ENCODE measurements around the gene STIM2. TPM values are rescaled to one million over a fixed set of nuclear protein-coding genes. Genes with fewer than 3 reads are reported as not detected.

The STIM2 gene
- total RNA-seq, 1 experiment from 2014 or later: 59.0 TPM

DNA sequence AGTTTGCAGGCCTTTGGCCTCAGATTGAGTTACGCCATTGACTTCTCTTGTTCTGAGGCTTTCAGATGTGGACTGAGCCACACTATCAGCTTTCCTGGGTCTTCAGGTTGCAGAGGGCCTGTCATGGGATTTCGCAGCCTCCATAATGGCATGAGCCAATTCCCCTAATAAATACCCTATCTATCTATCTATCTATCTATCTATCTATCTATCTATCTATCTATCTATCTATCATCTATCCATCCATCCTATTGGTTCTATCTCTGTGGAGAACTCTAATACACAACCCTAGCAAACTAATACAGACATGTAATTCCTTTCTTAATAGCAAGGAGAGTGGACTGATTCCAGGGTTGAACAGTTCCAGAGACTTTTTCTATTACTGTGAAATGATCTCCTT lies 9.5 kb upstream of the STIM2 start:
- POLR2A ChIA-PET (ENCODE audit: low non-redundant PET): no interaction called here
- H3K9me3 ChIP-seq (ENCODE audit: low read depth, low read length, poor library complexity, severe bottlenecking): no peaks in the 10 kb centered on the region

DNA sequence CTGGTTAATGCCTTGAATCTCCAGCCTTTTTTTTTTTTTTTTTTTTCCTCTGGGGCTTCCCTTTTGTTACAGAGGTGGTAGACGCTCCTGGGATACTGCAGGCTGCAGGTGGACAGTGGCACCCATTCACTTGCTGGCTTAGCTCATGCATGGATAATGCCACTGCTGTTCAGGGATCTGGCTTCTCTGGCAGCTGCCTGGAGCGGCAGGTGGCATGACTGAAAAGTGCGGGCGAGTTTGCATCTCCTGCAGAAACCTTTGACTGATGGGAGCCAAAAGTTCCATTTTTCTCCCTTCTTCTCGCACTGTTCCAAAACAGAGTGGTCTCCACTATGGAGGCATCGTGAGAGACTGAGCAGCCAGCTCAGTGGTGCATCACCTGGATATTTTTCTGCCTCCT lies 5.9 kb upstream of the STIM2 start:
- Histone ChIP-seq H3K9me3 (ENCODE audit: low read depth, low read length, poor library complexity, severe bottlenecking) (no peaks in the 10 kb centered on the region), H3K36me3 (ENCODE audit: insufficient read depth, low read length, poor library complexity, severe bottlenecking) (no peaks in the 10 kb centered on the region), H3K4me1 (ENCODE audit: insufficient read depth, low read length, poor library complexity, severe bottlenecking) (peaks cover 18% of the 10 kb centered on the region), H3K27ac (ENCODE audit: low read depth, low read length, poor library complexity, severe bottlenecking) (no peak overlapping the region), H3K27me3 (replicated peaks; ENCODE audit: insufficient read depth, low read depth, low read length, poor library complexity) (no peaks in the 10 kb centered on the region), H3K4me3 (ENCODE audit: low read depth, low read length, poor library complexity, severe bottlenecking) (no peak overlapping the region)
- ChIA-PET POLR2A (ENCODE audit: low non-redundant PET) (no interaction called here), CTCF (no interaction called here)
- no peak for DNase-seq (ENCODE audit: low spot score)
- TF ChIP-seq EZH2 (IDR thresholded peaks at IDR 0.05; ENCODE audit: borderline replicate concordance, low read depth, low read length, poor library complexity, severe bottlenecking): no peak
- TF ChIP-seq, protein P1, sequence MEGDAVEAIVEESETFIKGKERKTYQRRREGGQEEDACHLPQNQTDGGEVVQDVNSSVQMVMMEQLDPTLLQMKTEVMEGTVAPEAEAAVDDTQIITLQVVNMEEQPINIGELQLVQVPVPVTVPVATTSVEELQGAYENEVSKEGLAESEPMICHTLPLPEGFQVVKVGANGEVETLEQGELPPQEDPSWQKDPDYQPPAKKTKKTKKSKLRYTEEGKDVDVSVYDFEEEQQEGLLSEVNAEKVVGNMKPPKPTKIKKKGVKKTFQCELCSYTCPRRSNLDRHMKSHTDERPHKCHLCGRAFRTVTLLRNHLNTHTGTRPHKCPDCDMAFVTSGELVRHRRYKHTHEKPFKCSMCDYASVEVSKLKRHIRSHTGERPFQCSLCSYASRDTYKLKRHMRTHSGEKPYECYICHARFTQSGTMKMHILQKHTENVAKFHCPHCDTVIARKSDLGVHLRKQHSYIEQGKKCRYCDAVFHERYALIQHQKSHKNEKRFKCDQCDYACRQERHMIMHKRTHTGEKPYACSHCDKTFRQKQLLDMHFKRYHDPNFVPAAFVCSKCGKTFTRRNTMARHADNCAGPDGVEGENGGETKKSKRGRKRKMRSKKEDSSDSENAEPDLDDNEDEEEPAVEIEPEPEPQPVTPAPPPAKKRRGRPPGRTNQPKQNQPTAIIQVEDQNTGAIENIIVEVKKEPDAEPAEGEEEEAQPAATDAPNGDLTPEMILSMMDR (conservative IDR thresholded peaks at IDR 0.05; ENCODE audit: low read depth, low read length): no peak
- intact Hi-C loops (cut with micrococcal nuclease; ENCODE audit: unreplicated experiment): loop anchor here (10.0 kb wide), 1 partner anchor 290 kb away; no protein-coding TSS in a partner anchor
- BruUV-seq (replicated peaks): no TSS peak

More for the DNA sequence above, 9.5 kb upstream of the STIM2 start:
- no peaks in the 10 kb centered on the region for H3K4me1 ChIP-seq (ENCODE audit: insufficient read depth, low read length, poor library complexity, severe bottlenecking)
- no TSS peak for BruUV-seq (replicated peaks)
- no peak overlapping the region for H3K27ac ChIP-seq (ENCODE audit: low read depth, low read length, poor library complexity, severe bottlenecking)
- DNase-seq (ENCODE audit: low spot score): no peak
- no peaks in the 10 kb centered on the region for H3K36me3 ChIP-seq (ENCODE audit: insufficient read depth, low read length, poor library complexity, severe bottlenecking)
- H3K4me3 ChIP-seq (ENCODE audit: low read depth, low read length, poor library complexity, severe bottlenecking): no peak overlapping the region
- TF ChIP-seq, protein P1 (conservative IDR thresholded peaks at IDR 0.05; ENCODE audit: low read depth, low read length): no peak
- TF ChIP-seq EZH2 (IDR thresholded peaks at IDR 0.05; ENCODE audit: borderline replicate concordance, low read depth, low read length, poor library complexity, severe bottlenecking): no peak
- H3K27me3 ChIP-seq (replicated peaks; ENCODE audit: insufficient read depth, low read depth, low read length, poor library complexity): no peaks in the 10 kb centered on the region
- CTCF ChIA-PET: no interaction called here
- intact Hi-C loops (cut with micrococcal nuclease; ENCODE audit: unreplicated experiment): loop anchor here (10.0 kb wide), 1 partner anchor 286 kb away; no protein-coding TSS in a partner anchor

DNA sequence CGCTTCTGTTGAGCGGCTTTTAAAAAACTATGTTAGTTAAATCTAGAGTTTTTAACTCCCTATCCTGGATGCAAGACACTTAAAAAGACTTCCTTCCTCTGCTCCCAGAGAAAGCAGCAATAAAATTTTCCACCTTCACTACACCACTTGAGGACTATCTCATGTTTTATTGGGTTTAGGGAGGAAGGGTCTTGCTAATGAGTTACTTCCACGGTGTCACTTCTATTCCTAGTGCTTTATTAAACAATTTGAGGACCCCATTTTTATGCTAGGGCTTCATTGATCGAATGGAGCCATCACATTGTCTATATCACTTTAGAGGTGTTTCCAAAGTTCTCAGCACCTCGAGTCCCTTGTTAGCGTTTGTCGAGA lies 3.7 kb upstream of the STIM2 start:
- peak overlapping the region; percentile 85 for H3K4me3 ChIP-seq (ENCODE audit: low read depth, low read length, poor library complexity, severe bottlenecking)
- TSS peak; percentile 70 for BruUV-seq (replicated peaks)
- intact Hi-C loops (cut with micrococcal nuclease; ENCODE audit: unreplicated experiment): loop anchor here (10.0 kb wide), 1 partner anchor 292 kb away; no protein-coding TSS in a partner anchor
- TF ChIP-seq, protein P1 (conservative IDR thresholded peaks at IDR 0.05; ENCODE audit: low read depth, low read length): no peak
- TF ChIP-seq EZH2 (IDR thresholded peaks at IDR 0.05; ENCODE audit: borderline replicate concordance, low read depth, low read length, poor library complexity, severe bottlenecking): no peak
- no peak for DNase-seq (ENCODE audit: low spot score)
- peaks cover 20% of the 10 kb centered on the region for H3K4me1 ChIP-seq (ENCODE audit: insufficient read depth, low read length, poor library complexity, severe bottlenecking)
- no peaks in the 10 kb centered on the region for H3K9me3 ChIP-seq (ENCODE audit: low read depth, low read length, poor library complexity, severe bottlenecking)
- no peaks in the 10 kb centered on the region for H3K36me3 ChIP-seq (ENCODE audit: insufficient read depth, low read length, poor library complexity, severe bottlenecking)
- ChIA-PET CTCF (interaction anchor here (0.7 kb wide), 1 partner anchor 36 kb away, joined by 8 read pairs; no protein-coding TSS in a partner anchor), POLR2A (ENCODE audit: low non-redundant PET) (no interaction called here)
- no peaks in the 10 kb centered on the region for H3K27me3 ChIP-seq (replicated peaks; ENCODE audit: insufficient read depth, low read depth, low read length, poor library complexity)
- peak overlapping the region; percentile 59 for H3K27ac ChIP-seq (ENCODE audit: low read depth, low read length, poor library complexity, severe bottlenecking)
